Peyer's patch (tissue), 4 donors: ENCODE data around the gene TLCD3B.

Experiments
- CTCF ChIP-seq, 6 experiments: fragments of 450-650 bp in 4 of 6; fragments of 200-600 bp in 2 of 6; sonication (generic) in 1 of 6; IDR thresholded peaks; one replicate each; pipeline ENCODE4 v1.5.1; 2017 to 2019; ENCODE audit warnings: antibody characterized with exemption in 6 of 6, mild to moderate bottlenecking in 3 of 6, moderate library complexity in 1 of 6
- POLR2A ChIP-seq, 2 donors: fragments of 450-650 bp; IDR thresholded peaks; one replicate each; pipeline ENCODE4 v1.5.1; 2017; ENCODE audit warnings: antibody characterized with exemption in 2 of 2, mild to moderate bottlenecking in 2 of 2, moderate library complexity in 2 of 2

GRCh38 chr16:30077656-30078055 is 46.6 kb upstream of the TLCD3B start:
- no peak for TF ChIP-seq CTCF (IDR thresholded peaks at IDR 0.05)
- no peak for TF ChIP-seq POLR2A (IDR thresholded peaks at IDR 0.05)
